ENCODE measurements around the gene SYNCRIP.
A peak's percentile ranks its signal among the peaks of the same experiment; 100 is the strongest.
"Not testable (repeated sequence)": the region's sequence is repeated elsewhere in the genome, so short reads cannot be mapped to it uniquely, and the experiment has no call there.

The SYNCRIP gene
- long read RNA-seq, donor 1, full-length matches to known transcripts = 6 of 48 reads
- long read RNA-seq, donor 1, partial matches to known transcripts = 42 of 48 reads
- long read RNA-seq, donor 1, other reads (novel, unspliced or antisense) = 0 of 48 reads
- long read RNA-seq, donor 2, full-length matches to known transcripts = 2 of 25 reads
- long read RNA-seq, donor 2, partial matches to known transcripts = 23 of 25 reads
- long read RNA-seq, donor 2, other reads (novel, unspliced or antisense) = 0 of 25 reads
- long read RNA-seq, donor 3, full-length matches to known transcripts = 4 of 19 reads
- long read RNA-seq, donor 3, partial matches to known transcripts = 15 of 19 reads
- long read RNA-seq, donor 3, other reads (novel, unspliced or antisense) = 0 of 19 reads
- long read RNA-seq, donor 4, full-length matches to known transcripts = 5 of 63 reads
- long read RNA-seq, donor 4, partial matches to known transcripts = 58 of 63 reads
- long read RNA-seq, donor 4, other reads (novel, unspliced or antisense) = 0 of 63 reads
- long read RNA-seq, donor 5, full-length matches to known transcripts = 8 of 39 reads
- long read RNA-seq, donor 5, partial matches to known transcripts = 31 of 39 reads
- long read RNA-seq, donor 5, other reads (novel, unspliced or antisense) = 0 of 39 reads
- long read RNA-seq, donor 6, full-length matches to known transcripts = 4 of 28 reads
- long read RNA-seq, donor 6, partial matches to known transcripts = 24 of 28 reads
- long read RNA-seq, donor 6, other reads (novel, unspliced or antisense) = 0 of 28 reads
- long read RNA-seq, donor 7, full-length matches to known transcripts = 2 of 129 reads
- long read RNA-seq, donor 7, partial matches to known transcripts = 127 of 129 reads
- long read RNA-seq, donor 7, other reads (novel, unspliced or antisense) = 0 of 129 reads
- long read RNA-seq, donor 8, full-length matches to known transcripts = 5 of 53 reads
- long read RNA-seq, donor 8, partial matches to known transcripts = 48 of 53 reads
- long read RNA-seq, donor 8, other reads (novel, unspliced or antisense) = 0 of 53 reads

DNA sequence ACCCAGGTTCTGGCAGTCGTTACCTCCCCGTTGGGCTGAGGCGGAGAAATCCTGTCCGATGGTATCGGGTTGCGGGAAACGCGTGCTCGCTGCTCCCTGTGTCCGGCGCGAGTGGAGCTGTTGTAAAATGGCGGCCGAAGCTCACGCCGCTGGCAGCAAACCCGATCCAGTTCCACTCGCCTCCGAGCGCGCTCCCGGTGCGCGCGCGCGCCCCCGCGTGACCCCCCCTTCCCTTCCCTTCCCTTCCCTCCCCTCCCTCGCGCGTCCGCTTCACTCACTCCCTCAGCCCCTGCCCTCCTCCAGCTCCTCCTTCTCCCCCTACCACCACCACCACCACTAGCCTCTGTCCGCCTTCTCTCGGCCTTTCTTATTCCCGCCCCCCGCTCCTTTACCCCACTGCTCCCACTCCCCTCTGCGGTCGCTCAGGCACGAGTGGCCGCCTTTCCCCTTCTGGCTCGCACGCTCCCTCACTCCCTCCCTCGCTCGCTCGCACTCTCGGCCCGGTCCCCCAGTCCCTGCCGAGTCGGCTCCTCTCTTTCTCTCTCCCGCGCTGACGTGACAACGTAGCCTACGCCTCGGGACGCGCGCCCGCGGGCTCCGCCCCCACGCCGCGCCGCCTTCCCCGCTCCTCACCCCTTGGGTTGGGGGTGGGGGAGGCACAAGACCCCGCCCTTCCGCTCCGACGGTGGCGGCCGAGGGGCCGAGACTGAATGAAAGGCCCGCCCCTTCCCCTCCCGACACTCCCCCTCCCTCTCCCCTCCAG lies at the start of gene SYNCRIP:
Gene SYNCRIP, minus strand, starts transcription at position 113 of the 763 bp plus-strand sequence. CDS start 1,447 bp downstream, outside the sequence.
- DNase-seq = peak; percentile 98

DNA sequence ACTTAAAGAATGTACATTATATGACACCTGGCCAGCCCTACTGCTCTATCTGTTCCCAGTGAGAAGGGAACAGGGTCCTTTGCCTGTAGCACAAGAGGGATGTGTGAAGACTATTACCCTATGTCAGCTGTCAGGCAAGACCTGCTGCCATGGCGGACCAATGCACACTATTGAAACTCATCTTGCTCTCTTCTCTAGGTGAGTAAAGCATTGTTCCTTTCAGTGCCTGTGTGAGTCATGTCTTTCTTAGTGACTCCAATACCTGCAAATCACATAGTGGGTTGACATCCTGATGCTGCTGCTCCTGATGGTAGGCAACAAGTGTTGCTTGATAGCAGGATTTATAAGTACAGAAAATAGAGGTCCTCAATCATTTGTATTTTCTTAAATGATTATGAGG lies 48.8 kb upstream of the SYNCRIP start:
- no peak for DNase-seq

DNA sequence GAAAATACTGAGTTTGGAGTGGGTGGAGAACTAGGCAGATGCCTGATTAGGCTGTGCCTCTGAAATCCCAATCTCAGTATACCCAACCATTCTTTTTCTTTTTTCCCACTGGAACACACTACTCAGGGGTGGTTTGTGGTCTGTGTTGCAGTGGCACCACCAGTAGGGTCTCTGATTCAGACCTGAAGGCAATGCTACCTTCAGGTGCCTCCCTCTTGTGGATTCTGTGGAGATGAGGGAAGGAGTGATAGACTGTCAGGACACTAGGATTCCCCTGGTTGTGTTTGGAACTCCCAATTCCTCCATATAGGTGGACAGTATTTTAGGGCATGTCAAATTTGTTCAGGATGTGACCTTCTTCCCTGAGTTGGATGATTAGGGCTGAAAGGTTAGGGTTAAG lies 47.4 kb upstream of the SYNCRIP start:
- DNase-seq = no peak

- DNase-seq = no peak
These were observed 43.0 kb upstream of the SYNCRIP start for GRCh38 chr6:85685713-85686112.

GRCh38 chr6:85684809-85685171 lies 42.1 kb upstream of the SYNCRIP start:
- no peak for DNase-seq

- no peak for DNase-seq
These were observed 41.6 kb upstream of the SYNCRIP start for GRCh38 chr6:85684133-85684808.

DNA sequence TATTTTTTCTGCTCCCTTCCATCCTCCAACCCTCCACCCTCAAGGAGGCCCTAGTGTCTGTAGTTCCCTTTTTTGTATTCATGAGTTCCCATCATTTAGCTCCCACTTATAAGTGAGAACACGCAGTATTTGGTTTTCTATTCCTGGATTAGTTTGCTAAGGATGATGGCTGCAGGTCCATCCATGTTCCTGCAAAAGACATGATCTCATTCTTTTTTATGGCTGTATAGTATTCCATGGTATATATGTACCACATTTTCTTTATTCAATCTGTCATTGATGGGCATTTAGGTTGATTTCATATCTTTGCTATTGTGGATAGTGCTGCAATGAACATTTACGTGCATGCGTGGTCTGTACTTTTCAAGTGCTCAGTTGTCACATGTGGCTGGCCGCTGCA lies 39.2 kb upstream of the SYNCRIP start:
- not testable (repeated sequence) for DNase-seq

DNA sequence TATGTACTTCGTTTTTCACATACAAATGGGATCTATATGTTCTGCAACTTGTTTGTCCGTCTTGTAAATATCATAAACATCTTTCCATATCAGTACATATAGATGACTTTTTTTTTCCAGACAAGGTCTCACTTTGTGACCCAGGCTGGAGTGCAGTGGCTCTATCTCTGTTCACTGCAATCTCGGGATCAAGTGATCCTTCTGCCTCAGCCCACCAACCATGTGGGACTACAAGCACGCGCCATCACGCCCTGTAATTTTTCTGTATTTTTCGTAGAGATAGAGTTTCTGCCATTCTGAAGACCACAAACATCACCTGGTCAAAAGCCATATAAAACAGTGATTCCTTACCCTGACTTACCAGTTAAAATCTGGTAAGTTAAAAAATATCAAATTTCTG lies 37.7 kb upstream of the SYNCRIP start:
- DNase-seq = no peak

DNA sequence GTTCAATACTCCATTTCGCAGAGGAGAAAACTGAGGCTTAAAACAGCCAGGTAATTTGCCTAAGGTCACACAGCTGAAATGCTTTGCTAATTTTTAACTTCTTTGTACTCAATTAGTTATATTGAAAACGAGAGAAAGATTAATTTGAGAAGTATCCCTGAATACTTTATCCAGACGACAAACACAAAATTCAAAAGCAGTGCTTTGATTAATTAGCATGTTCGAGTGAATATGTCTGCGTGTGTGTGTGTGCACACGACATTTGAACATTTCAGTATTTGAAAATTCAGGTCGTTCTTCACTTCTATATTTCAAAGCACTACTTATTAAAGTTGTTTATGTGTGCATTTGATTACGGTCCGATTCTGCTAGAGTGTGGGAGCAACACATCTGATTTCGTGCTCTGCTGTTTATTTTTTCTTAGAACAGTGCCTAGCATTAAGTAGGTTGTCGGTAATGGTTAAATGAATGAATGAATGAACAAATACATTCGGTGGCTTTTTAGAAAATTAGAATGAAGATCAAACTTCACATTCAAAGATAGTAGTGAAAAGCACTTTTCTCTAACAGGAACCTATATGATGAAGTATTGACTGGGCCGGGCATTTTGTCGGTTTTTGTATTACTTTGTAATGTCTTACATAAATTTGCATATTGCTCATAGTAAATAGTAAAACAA lies 36.9 kb upstream of the SYNCRIP start:
- DNase-seq = no peak

DNA sequence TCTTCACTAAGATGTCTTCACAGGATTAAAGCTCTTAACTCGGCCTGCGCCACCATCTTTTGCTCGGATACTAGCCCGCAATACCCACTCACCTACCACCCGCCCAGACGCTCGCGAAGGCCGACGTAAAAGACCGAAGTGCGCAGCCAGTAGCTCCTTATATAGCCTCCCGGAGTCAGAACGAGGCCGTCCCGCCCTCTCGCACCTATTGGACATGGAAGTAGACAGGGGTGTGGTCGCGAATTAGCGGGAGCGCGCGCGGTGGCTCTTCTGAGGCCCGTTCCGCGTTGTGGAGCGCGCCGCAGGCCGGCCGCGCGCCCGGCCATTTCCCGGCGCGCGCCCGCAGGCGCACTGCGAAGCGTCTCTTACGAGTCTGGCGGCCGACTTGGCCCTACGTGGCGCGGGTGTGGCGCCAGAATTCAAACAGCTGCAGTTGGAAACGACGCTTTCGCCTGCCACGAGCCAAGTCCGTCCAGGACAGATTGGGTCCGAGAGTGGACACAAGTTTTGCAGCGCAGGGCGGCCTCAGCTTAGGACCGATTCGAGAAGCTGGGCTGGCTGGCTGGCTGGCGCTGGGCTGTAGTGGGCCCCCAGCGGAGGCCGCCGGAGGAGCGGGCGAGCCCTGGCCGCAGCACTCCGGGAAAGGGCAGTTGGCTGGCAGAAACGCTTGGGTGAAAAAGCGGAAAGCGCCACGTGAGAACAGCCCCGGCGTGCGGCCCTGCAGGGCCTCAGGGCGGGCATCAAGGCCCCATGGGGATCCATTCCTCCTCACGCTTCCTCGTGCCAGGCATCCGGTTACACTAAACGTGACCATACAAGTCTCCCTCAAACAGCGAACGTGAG lies 36.1 kb upstream of the SYNCRIP start:
- peak; percentile 97 for DNase-seq

GRCh38 chr6:85678026-85678601 lies 35.4 kb upstream of the SYNCRIP start:
- no peak for DNase-seq

DNA sequence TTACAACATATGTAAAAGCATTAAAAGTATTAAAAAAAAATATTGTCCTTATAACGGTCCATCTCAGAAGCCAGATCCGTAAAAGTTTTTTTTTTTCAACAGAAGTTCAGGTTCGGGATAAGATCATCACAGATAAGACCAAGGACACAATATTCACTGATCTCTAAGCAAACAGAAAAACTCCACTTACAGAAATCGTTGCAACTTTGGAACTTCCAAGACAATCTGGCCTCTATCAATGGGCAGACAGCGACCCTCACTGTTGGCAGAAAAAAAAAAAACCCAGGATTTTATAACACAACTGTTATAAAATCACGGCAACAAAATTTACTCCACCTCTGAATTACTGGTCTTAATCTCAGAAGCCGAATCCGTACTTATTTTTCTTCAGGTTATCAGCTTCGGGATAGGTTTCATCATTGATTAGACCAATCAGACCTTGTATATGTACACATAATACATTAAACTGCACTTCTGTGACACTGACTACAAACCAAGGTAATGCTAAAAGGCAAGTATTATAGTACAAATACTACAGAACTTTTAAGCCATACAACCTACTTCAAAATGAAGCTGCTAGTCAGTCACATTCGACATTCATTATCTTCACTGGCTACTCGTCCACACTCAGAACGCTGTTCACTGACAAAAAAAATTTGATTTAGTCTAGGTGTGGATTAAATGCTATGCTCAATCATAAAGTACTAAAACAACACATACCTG lies 34.7 kb upstream of the SYNCRIP start:
- peak; percentile 17 for DNase-seq

GRCh38 chr6:85676086-85676729 lies 33.5 kb upstream of the SYNCRIP start:
- no peak for DNase-seq

DNA sequence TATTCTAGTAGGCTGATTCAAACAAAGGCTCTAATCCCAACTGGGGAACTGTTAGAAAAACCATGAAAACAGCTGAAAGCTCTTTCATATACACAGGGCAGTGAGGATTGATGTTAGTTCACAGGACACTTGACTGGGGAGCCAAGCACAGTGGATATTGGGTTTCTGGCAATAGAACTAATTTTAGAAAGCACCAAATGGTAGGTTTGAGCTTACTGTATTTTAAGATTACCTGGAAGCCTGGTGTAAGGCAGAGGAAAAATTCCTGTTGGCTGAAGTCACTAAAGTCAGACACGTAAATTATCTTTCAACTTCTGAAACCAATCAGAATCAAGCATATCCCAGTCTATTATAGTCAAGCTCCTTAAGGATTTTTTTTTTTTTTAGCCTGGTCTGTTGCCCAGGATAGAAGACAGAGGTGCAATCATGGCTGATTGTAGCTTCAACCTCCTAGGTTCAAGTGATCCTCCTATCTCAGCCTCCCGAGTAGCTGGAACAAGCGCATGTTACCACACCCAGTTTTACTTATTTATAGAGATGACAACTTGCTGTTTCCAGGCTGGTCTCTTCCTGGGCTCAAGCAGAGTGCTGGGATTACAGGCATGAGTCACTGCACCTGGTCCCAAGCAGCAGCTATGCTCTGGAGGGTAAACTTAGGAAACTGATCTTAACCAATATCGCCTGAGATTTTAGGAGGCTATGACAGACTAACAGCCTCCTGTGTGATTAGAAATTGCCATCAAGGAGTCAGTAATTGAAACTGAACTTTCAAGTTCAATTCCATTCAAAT lies 32.5 kb upstream of the SYNCRIP start:
- DNase-seq = no peak

- no peak for DNase-seq
These were observed 31.9 kb upstream of the SYNCRIP start for GRCh38 chr6:85674604-85675003.

DNA sequence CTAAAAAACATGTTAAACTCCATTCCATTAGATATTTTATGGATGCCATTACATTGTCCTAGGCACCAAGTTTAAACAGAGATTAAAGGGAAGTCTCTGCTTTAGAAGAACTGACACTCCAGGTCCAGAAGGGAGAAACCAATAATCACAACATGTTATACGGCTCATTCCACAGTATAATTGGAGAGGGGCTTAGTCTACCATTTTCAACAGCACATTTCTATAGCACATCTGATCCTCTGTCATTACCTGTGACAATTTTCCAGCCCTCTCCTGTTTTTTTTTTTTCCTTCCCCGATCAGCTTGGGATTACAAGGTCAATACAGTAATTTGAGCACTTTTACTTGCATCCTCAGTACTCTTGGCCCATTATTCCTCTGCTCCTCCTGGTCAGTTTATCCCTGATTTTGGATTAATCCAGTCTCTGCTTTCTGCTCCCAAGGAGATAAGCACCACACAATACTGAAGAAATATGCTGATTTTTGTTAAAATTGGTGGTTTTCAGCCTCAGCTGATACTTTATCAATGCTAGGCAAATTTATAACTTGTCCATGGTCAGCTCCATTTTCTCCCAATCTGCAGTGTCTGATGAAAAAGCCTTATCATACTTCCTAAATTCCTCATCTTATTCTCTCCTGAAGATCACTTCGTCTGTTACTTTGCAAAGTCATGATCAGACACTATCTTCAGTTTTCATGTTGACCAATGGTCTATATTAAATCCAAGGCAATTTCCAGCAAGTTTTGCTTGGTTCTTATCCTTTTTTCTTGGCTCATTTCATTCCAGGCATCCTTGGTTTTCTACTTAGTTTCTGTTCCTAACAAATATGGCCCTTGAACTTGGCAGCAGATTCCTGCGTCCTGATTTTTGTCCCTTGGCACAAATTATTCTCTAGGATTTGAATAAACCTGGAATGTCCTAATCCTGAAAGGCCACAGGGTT lies 30.8 kb upstream of the SYNCRIP start:
- no peak for DNase-seq
